Body of pancreas (tissue), 4 donors: ENCODE measurements around the gene CSAD. TPM values are rescaled to one million over a fixed set of nuclear protein-coding genes. Genes with fewer than 3 reads are reported as not detected.

ENCODE experiments used
- ATAC-seq: fragments of 150-250 bp; one replicate; pipeline ENCODE4 v1.9.1; 2016
- DNase-seq, 4 donors: peaks; one replicate each; pipeline ENCODE4 v3.0.0-alpha.2; 2019
- H3K27ac ChIP-seq, 4 donors: fragments of 200-600 bp; sonication (generic); 1 replicate in 3 of 4; 2 replicates in 1 of 4; pipeline versions ENCODE4 v1.5.1 to v1.6.1; 2016 to 2019; ENCODE audit warnings: mild to moderate bottlenecking in 1 of 4, mixed read lengths in 1 of 4, moderate library complexity in 1 of 4
- H3K27me3 ChIP-seq, 2 donors: fragments of 200-600 bp; sonication (generic); one replicate each; pipeline ENCODE4 v1.6.0; 2016; ENCODE audit warnings: mild to moderate bottlenecking in 1 of 2
- H3K36me3 ChIP-seq, 2 donors: fragments of 200-600 bp; sonication (generic); replicated peaks in 1 of 2; 2 replicates each; pipeline ENCODE4 v1.5.1; 2016; ENCODE audit warnings: low read depth in 2 of 2; ENCODE audit not compliant: insufficient read depth in 1 of 2
- H3K4me1 ChIP-seq: fragments of 200-600 bp; sonication (generic); one replicate; pipeline ENCODE4 v1.6.0; 2016
- H3K4me3 ChIP-seq, 2 donors: fragments of 200-600 bp; sonication (generic); 1 replicate in 1 of 2; 2 replicates in 1 of 2; pipeline ENCODE4 v1.5.1; 2016 to 2019
- H3K9me3 ChIP-seq, 3 donors: fragments of 200-600 bp; sonication (generic); 1 replicate in 2 of 3; 2 replicates in 1 of 3; pipeline ENCODE4 v1.5.1; 2016
- POLR2A ChIP-seq, 3 donors: fragments of 450-650 bp; IDR thresholded peaks; one replicate each; pipeline ENCODE4 v1.6.1; 2016; ENCODE audit warnings: antibody characterized with exemption in 3 of 3, mild to moderate bottlenecking in 2 of 3
- WGBS, 2 donors: methylation state at CpG; one replicate each; pipeline ENCODE4 v1.1.5; 2017; 5-methylcytosine and 5-hydroxymethylcytosine counted together
- intact Hi-C: fragments of 100-400 bp; cut with DNase I; formaldehyde crosslinking; loops from one replicate; pipeline ENCODE4 v1.15.1; 2023
- total RNA-seq, 2 donors: library from RNA; depleted of rRNA; stranded (reverse); fragments of >200 nt; gene quantifications; one replicate each; pipeline ENCODE4 v1.1.0, GENCODE V29; 2016
- TF ChIP-seq, protein P1 (sequence below), 7 experiments: fragments of 450-650 bp in 4 of 7; fragments of 200-600 bp in 3 of 7; sonication (generic) in 3 of 7; IDR thresholded peaks; one replicate each; pipeline ENCODE4 v1.5.1; 2016 to 2019; ENCODE audit warnings: antibody characterized with exemption in 7 of 7

Gene CSAD
- total RNA-seq, 2 donors from 2014 or later = 31.4 to 64.3 TPM

DNA sequence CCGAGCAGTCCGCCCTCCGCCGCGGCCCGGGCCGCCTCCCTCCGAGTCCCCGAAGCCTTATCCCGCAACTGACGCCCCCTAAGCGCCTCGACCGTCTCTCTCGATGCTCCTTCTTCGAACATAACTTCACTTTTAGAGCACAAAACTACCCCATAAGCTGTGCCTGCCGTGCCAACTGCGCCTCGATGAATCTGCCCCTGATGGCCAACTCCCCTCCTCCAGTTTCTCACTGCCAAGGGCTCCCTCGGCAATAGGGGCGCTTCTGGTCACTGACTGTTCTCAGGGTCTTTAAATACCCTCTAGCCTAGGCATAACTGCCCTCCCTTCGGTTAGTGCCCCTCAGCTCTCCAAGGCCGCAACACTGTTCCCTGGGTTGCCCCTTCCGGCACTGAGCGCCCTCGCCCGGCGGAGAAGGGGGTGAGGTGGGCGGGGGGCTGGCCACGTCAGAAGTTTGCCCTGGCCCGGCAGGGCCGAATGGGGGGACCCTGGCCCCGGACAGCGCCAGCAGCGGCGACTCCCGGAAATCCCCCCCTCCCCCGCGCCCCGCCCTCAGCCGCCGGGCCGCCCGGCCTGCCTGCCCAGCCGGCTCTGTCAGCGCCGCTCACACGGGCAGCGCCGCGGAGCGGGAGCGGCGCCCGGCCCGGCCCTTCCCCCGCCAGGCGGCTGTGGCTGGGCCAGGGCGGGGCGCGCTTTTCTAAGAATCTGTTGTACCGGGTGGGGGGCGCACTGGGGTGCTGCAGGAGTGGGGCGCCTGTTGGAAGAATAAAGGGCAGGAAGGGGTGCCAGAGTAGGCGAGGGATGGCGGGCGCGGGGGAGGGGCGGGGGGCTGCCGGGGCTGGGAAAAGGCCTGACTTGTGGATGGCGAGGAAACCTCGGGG is 40.7 kb upstream of the CSAD start:
- WGBS, 2 donors = 1 to 2% methylated on average over 29 to 64 of the region's 72 CpGs
- H3K27me3 ChIP-seq = no peaks in the 10 kb centered on the region
- DNase-seq (peak; percentile 83 to 87 (median 84)), ATAC-seq (peak; percentile 72)
- H3K4me3 ChIP-seq = peak overlapping the region in 1 of 2 donors; percentile 60
- peak overlapping the region; percentile 94 to 100 (median 98) for H3K27ac ChIP-seq
- peaks cover 56% of the 10 kb centered on the region for H3K4me1 ChIP-seq
- H3K36me3 ChIP-seq = no peaks in the 10 kb centered on the region
- H3K9me3 ChIP-seq = no peaks in the 10 kb centered on the region
- TF ChIP-seq, protein P1, sequence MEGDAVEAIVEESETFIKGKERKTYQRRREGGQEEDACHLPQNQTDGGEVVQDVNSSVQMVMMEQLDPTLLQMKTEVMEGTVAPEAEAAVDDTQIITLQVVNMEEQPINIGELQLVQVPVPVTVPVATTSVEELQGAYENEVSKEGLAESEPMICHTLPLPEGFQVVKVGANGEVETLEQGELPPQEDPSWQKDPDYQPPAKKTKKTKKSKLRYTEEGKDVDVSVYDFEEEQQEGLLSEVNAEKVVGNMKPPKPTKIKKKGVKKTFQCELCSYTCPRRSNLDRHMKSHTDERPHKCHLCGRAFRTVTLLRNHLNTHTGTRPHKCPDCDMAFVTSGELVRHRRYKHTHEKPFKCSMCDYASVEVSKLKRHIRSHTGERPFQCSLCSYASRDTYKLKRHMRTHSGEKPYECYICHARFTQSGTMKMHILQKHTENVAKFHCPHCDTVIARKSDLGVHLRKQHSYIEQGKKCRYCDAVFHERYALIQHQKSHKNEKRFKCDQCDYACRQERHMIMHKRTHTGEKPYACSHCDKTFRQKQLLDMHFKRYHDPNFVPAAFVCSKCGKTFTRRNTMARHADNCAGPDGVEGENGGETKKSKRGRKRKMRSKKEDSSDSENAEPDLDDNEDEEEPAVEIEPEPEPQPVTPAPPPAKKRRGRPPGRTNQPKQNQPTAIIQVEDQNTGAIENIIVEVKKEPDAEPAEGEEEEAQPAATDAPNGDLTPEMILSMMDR (IDR thresholded peaks at IDR 0.05) = peak in 5 of 7 experiments; percentile 8 to 32 (median 20)
- peak; percentile 37 to 90 (median 86) for TF ChIP-seq POLR2A (IDR thresholded peaks at IDR 0.05)
- intact Hi-C loops = no loop called here

DNA sequence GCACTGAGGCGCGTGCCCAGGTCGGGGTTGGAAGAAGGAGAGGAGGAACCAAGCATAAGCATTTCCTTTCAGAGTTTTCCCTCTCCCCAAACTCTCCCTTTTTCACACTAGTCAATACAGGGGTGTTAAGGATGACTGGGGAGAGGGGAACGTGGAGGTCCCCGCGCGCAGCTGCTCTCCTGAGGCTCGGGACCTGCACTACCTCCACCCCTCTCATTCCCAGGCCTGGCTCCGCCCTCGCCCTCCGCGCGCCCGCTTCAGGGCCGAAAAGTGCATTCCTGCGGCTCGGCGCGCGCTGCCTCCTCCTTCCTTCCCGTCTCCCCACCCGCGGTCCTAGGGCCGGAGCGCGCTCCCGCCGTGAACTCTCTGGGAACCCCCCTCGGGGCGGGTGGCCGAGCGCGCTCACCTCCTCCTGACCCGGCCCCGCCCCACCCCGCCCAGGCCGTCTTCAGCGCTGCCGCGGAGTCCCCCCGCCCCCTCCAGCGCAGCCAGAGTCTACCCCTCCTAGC is 40.0 kb upstream of the CSAD start:
- DNase-seq = peak; percentile 91 to 94 (median 92)
- H3K4me3 ChIP-seq = peak overlapping the region; percentile 60 to 73
- H3K4me1 ChIP-seq = peaks cover 56% of the 10 kb centered on the region
- no peak for TF ChIP-seq POLR2A (IDR thresholded peaks at IDR 0.05)
- TF ChIP-seq, protein P1 (IDR thresholded peaks at IDR 0.05) = no peak
- H3K27ac ChIP-seq = peak overlapping the region; percentile 94 to 100 (median 98)
- no peaks in the 10 kb centered on the region for H3K27me3 ChIP-seq
- H3K36me3 ChIP-seq = no peaks in the 10 kb centered on the region
- 0% methylated on average over 15 to 34 of the region's 42 CpGs for WGBS, 2 donors
- no peaks in the 10 kb centered on the region for H3K9me3 ChIP-seq
- ATAC-seq = peak; percentile 86
- intact Hi-C loops = no loop called here

DNA sequence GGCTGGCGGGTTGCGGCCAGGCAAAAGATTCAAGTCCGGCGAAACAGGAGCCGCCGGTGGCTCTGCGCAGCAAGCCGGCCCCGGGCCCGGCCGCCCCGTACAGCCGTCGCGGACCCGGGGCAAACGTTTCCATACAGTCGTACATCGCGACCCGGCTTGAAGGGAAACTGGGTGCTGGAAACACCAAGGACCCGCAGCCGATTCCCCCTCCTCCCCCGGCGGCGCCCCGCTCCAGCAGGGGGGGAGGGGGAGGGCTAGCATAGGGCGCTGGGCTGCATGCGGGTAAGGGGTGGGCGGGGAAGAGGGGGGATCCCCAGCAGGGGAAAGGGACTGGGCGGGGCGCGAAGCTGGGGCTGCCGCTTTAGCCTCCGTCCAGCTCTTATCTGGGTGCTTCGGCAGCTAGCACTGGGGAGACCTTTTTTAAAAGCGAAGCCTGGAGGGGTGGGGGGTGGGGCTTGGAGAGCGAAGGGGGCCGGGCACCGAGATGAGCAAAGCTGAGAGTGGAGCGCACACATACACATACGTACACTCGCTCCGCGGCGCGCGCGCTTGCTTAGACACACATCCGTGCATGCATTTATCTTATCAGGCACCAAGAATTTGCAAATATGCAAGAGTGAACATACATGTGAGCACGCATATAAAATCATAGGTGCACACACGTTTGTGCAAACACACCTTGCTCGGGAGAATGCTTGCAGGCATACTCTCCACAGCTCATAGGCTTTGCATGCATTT is 39.4 kb upstream of the CSAD start:
- ATAC-seq (peak; percentile 6), DNase-seq (peak; percentile 55 to 69 (median 61))
- Histone ChIP-seq H3K27ac (peak overlapping the region; percentile 94 to 100 (median 98)), H3K4me3 (peak overlapping the region; percentile 60 to 73), H3K9me3 (no peaks in the 10 kb centered on the region), H3K4me1 (peaks cover 56% of the 10 kb centered on the region), H3K27me3 (no peaks in the 10 kb centered on the region), H3K36me3 (no peaks in the 10 kb centered on the region)
- intact Hi-C loops = no loop called here
- no peak for TF ChIP-seq POLR2A (IDR thresholded peaks at IDR 0.05)
- 0% methylated on average over 18 to 42 of the region's 53 CpGs for WGBS, 2 donors

DNA sequence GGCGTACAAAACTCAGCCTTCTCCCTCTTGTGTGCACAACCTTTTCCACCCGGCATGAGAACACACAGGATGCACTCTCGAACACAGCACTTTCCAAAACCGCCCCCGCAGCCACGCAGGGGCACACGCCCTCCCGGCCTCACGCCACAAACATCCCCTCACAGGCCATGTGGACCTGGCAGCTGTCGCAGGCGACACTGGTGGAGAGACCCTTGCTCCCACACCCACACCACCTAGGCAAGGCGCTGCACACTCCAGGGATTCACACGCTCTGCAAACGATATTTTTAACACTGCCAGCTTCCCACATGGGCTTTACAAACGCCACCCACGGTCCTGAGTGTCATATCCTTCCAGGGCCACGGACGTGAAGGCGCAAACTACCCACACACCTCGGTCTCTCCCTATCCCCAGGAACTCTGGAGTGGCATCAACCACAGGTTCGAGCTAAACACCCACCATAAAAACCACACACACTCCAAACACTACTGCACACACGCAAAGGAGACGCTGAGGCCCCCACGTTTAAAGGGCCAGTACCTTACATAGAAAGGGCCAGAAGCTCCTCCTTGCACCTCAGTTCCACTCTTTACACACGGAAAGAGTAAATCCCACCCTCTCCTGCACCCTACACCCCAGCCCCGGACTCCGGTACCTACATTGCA is 38.7 kb upstream of the CSAD start:
- no peaks in the 10 kb centered on the region for H3K9me3 ChIP-seq
- peak in 2 of 4 donors; percentile 30 to 32 for DNase-seq
- peak overlapping the region; percentile 60 to 73 for H3K4me3 ChIP-seq
- peaks cover 56% of the 10 kb centered on the region for H3K4me1 ChIP-seq
- no peak for ATAC-seq
- peak overlapping the region; percentile 11 to 100 (median 96) for H3K27ac ChIP-seq
- 11 to 32% methylated on average over 25 to 27 of the region's 27 CpGs for WGBS, 2 donors
- TF ChIP-seq, protein P1 (IDR thresholded peaks at IDR 0.05) = no peak
- peak in 1 of 3 donors; percentile 15 for TF ChIP-seq POLR2A (IDR thresholded peaks at IDR 0.05)
- no peaks in the 10 kb centered on the region for H3K36me3 ChIP-seq
- no peaks in the 10 kb centered on the region for H3K27me3 ChIP-seq
- intact Hi-C loops = no loop called here
